Testis (tissue), 3 donors: Measurements from ENCODE around the gene MED27. TPM values are rescaled to one million over a fixed set of nuclear protein-coding genes. Genes with fewer than 3 reads are reported as not detected.

Source experiments
- DNase-seq: peaks from one replicate; pipeline ENCODE4 v3.0.0-alpha.2; 2019
- H3K27ac ChIP-seq, 2 donors: fragments of 200-600 bp; sonication (generic); one replicate each; pipeline ENCODE4 v1.5.1; 2019
- H3K27me3 ChIP-seq: fragments of 200-600 bp; sonication (generic); one replicate; pipeline ENCODE4 v1.5.1; 2019
- H3K36me3 ChIP-seq: fragments of 200-600 bp; sonication (generic); one replicate; pipeline ENCODE4 v1.5.1; 2017; ENCODE audit warnings: low read depth; ENCODE audit errors: missing control alignments
- H3K4me1 ChIP-seq: fragments of 200-600 bp; sonication (generic); one replicate; pipeline ENCODE4 v1.5.1; 2019
- H3K4me3 ChIP-seq, 2 donors: fragments of 200-600 bp; sonication (generic); one replicate each; pipeline ENCODE4 v1.5.1; 2017 to 2019
- H3K9me3 ChIP-seq: fragments of 200-600 bp; sonication (generic); one replicate; pipeline ENCODE4 v1.5.1; 2017
- CTCF ChIP-seq, 3 experiments: fragments of 450-650 bp in 2 of 3; fragments of 200-600 bp in 1 of 3; sonication (generic) in 1 of 3; IDR thresholded peaks; one replicate each; pipeline ENCODE4 v1.5.1; 2016 to 2019; ENCODE audit warnings: antibody characterized with exemption in 3 of 3, mild to moderate bottlenecking in 2 of 3, moderate library complexity in 1 of 3
- POLR2A ChIP-seq: fragments of 450-650 bp; IDR thresholded peaks from one replicate; pipeline ENCODE4 v1.6.1; 2017; ENCODE audit warnings: antibody characterized with exemption, mild to moderate bottlenecking, moderate library complexity
- WGBS, 2 donors: methylation state at CpG; one replicate each; pipeline ENCODE4 v1.1.5; 2018; 5-methylcytosine and 5-hydroxymethylcytosine counted together
- intact Hi-C: fragments of 100-400 bp; cut with DNase I; formaldehyde crosslinking; loops from one replicate; pipeline ENCODE4 v1.15.1; 2023; ENCODE audit warnings: low total_unique reads
- polyA plus RNA-seq: library from polyadenylated mRNA; stranded (reverse); fragments of 350-450 nt; fragmentation: Illumina TruSeq; extraction: RNeasy Lipid Tissue Mini Kit (QIAGEN cat#74804); gene quantifications from one replicate; pipeline ENCODE4 v1.2.3, GENCODE V29; 2014; ENCODE audit warnings: low read depth, low replicate concordance; ENCODE audit not compliant: insufficient read depth
- total RNA-seq, 2 donors: library from RNA; depleted of rRNA; stranded (reverse); fragments of >200 nt; gene quantifications; one replicate each; pipeline ENCODE4 v1.2.3, GENCODE V29; 2016

The MED27 gene
- total and polyA plus RNA-seq, 3 donors from 2014 or later = 30.7 to 45.0 (median 33.7) TPM

GRCh38 chr9:132125361-132125760 lies 45.7 kb upstream of the MED27 start:
- WGBS, 2 donors = 52 to 58% methylated on average over 6 to 7 of the region's 7 CpGs
- H3K4me3 ChIP-seq = no peak overlapping the region
- intact Hi-C loops = no loop called here
- no peak for DNase-seq
- TF ChIP-seq CTCF (IDR thresholded peaks at IDR 0.05) (no peak), POLR2A (no peak)
- H3K27ac ChIP-seq = no peak overlapping the region
- no peaks in the 10 kb centered on the region for H3K36me3 ChIP-seq
- no peaks in the 10 kb centered on the region for H3K4me1 ChIP-seq
- no peaks in the 10 kb centered on the region for H3K27me3 ChIP-seq
- H3K9me3 ChIP-seq = no peaks in the 10 kb centered on the region

- no peaks in the 10 kb centered on the region for H3K27me3 ChIP-seq
- intact Hi-C loops = no loop called here
- WGBS, 2 donors = 50 to 51% methylated on average over 6 of the region's 6 CpGs
- H3K36me3 ChIP-seq = no peaks in the 10 kb centered on the region
- no peak overlapping the region for H3K27ac ChIP-seq
- no peak for TF ChIP-seq POLR2A
- no peak for TF ChIP-seq CTCF (IDR thresholded peaks at IDR 0.05)
- no peak for DNase-seq
- H3K4me1 ChIP-seq = no peaks in the 10 kb centered on the region
- no peaks in the 10 kb centered on the region for H3K9me3 ChIP-seq
- H3K4me3 ChIP-seq = no peak overlapping the region
Measured at GRCh38 chr9:132124800-132125199, 45.1 kb upstream of the MED27 start.

GRCh38 chr9:132121021-132121420 lies 41.4 kb upstream of the MED27 start:
- H3K4me3 ChIP-seq = no peak overlapping the region
- H3K27ac ChIP-seq = no peak overlapping the region
- H3K27me3 ChIP-seq = no peaks in the 10 kb centered on the region
- no peaks in the 10 kb centered on the region for H3K36me3 ChIP-seq
- no peak for DNase-seq
- 83 to 94% methylated on average over 2 of the region's 2 CpGs for WGBS, 2 donors
- TF ChIP-seq POLR2A = no peak
- TF ChIP-seq CTCF (IDR thresholded peaks at IDR 0.05) = no peak
- no peaks in the 10 kb centered on the region for H3K4me1 ChIP-seq
- intact Hi-C loops = no loop called here
- no peaks in the 10 kb centered on the region for H3K9me3 ChIP-seq

GRCh38 chr9:132117694-132118093 lies 38.0 kb upstream of the MED27 start:
- Histone ChIP-seq H3K4me3 (no peak overlapping the region), H3K36me3 (no peaks in the 10 kb centered on the region), H3K9me3 (no peaks in the 10 kb centered on the region), H3K4me1 (no peaks in the 10 kb centered on the region), H3K27ac (no peak overlapping the region), H3K27me3 (no peaks in the 10 kb centered on the region)
- intact Hi-C loops = no loop called here
- 86 to 91% methylated on average over 3 of the region's 3 CpGs for WGBS, 2 donors
- TF ChIP-seq CTCF (IDR thresholded peaks at IDR 0.05) = no peak
- TF ChIP-seq POLR2A = no peak
- no peak for DNase-seq

- TF ChIP-seq CTCF (IDR thresholded peaks at IDR 0.05) = no peak
- no peak for TF ChIP-seq POLR2A
- H3K4me3 ChIP-seq = no peak overlapping the region
- intact Hi-C loops = no loop called here
- H3K9me3 ChIP-seq = no peaks in the 10 kb centered on the region
- H3K36me3 ChIP-seq = no peaks in the 10 kb centered on the region
- DNase-seq = no peak
- WGBS, 2 donors = 84 to 89% methylated on average over 3 of the region's 3 CpGs
- H3K27me3 ChIP-seq = no peaks in the 10 kb centered on the region
- H3K27ac ChIP-seq = no peak overlapping the region
- no peaks in the 10 kb centered on the region for H3K4me1 ChIP-seq
Measured at GRCh38 chr9:132116583-132116982, 36.9 kb upstream of the MED27 start.
